ENCODE results near the gene SLC35E1.
"Not testable (repeated sequence)": the region's sequence is repeated elsewhere in the genome, so short reads cannot be mapped to it uniquely, and the experiment has no call there.

The SLC35E1 gene

DNA sequence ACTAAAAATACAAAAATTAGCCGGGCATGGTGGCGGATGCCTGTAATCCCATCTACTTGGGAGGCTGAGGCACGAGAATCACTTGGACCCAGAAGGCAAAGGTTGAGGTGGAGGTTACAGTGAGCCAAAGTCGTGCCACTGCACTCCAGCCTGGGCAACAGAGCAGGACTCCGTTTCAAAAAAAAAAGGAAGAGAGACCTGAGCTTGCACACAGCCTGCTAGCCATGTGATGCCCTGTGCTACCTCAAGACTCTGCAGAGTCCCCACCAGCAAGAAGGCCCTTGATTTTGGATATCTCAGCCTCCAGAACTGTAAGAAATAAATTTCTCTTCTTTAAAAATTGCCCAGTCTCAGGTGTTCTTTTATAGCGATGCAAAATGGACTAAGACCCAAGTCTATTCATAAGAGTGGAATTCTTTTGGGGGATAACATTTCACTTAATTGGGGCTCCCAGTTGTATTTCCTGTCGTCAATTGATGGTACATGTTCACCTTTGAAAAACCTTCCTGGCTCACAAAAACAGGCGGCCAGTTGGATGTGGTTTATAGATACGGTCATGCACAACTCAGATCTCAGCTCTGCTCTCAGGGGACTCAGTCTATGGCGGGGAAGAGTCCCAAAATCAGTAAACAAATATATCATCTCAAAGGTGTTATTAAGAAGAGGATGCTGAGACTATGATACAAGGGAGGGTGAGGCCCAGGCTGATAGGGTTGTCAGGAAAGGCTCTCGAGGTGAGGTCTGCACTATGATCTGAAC is 27.6 kb downstream of the SLC35E1 start:
- DNase-seq (ENCODE audit: low spot score) = no peak

DNA sequence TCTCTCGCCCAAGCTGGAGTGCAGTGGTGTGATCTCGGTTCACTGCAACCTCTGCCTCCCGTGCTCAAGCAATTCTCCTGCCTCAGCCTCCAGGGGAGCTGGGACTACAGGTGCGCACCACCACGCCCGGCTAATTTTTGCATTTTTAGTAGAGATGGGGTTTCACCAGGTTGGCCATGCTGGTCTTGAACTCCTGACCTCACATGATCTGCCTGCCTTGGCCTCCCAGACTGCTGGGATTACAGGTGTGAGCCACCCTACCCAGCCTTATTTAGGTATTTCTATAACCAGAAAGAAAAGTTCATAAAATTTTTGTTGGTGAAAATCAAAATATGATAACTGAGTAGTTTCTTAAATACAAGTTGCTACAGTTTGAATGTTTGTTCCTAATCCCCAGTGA is 28.5 kb downstream of the SLC35E1 start:
- DNase-seq (ENCODE audit: low spot score) = not testable (repeated sequence)

DNA sequence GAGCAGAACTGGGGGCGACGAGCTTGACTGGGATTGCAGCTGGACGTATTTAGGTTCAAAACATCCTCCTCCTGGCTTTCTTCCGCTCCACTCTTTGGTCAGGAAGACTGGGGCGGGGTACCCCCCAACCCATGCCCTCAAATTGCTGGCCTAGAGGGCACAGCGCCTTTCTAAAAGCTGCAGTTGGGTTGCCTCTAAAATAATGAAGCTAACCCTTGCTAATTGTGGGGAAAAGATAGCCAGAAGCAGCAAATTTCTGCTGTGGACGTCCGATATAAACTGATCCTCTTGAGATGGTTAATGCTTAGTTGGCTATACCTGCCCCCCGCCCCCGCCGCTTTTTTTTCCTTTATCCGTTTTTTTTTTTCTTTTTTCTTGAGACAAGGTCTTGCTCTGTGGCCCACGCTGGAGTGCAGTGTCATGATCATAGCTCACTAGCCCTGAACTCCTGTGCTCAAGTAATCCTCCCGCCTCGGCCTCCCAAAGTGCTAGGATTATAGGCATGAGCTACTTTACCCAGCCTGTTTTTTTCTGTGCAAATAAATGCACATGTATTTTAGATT is 29.2 kb downstream of the SLC35E1 start:
- no peak for DNase-seq (ENCODE audit: low spot score)

DNA sequence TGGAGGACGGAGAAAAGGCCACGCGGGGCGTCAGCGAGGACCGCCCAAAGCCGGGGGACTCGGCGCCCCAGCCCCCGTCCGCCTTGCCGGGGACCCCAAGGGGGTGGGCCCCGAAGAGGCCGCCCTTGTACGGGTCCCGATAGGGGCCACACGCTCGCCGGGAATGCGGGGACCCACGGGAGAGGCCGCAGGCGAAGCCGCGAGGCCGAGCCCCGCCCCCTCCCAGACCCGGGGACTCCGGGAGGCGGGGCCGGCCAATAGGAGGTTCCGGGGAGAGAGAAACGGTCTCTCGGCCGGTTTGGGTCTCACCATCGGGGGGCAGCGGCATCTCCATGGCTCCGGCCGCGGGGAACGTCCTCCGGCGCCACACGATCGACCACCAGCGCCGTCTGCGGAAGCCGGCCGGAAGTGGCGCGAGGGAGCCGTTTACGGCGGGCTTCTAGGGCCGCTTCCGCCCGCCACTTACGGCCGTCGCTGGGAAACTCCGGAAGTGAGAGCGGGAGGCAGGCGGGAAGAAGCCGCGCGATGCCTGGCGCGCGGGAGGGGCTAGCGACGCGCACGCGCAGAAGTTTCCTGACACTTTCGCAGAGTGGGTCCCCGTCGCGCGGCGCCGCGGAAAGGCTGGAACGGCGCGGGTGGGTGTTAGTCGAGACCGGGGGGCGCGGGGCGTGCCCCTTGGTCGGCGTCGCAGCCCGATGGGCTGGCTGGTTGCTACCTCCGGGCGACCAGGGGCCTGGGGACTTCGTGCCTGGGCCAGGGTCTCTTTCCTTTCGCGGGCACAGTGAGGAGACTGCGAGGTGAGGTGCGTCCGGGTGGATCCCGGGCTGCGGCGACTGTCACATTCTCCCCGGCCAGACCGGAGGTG is 29.9 kb downstream of the SLC35E1 start, which contains the start of gene CHERP:
CHERP (minus strand) TSS at position 393 of the 865 bp plus-strand sequence; CDS start at position 334, 59 bp downstream.
- DNase-seq (ENCODE audit: low spot score) = peak; percentile 94

DNA sequence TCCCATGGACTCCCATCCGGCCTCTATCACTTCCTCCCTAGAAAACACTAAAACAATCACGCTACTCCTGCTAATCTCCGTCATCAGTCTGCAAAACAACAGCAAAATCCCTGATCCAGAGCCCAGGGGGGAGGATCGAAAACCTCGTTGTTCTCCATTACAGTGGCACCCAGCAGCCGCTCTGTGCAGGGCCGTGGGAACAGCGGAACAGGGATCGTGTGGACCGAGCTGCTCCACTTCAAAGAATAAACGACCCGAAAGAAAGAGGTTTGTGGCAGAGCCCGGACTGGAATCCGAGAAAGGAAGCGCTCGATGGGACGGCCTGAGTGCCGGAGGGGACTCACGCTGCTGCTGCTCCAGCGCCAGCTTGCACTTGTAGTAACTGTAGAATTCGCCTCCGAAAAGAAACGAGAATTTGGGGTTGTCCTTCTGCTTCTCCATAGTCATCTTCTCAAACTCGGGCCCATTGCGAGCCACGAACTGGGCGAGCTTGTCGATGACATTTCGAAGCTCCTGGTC is 30.6 kb downstream of the SLC35E1 start:
- no peak for DNase-seq (ENCODE audit: low spot score)

DNA sequence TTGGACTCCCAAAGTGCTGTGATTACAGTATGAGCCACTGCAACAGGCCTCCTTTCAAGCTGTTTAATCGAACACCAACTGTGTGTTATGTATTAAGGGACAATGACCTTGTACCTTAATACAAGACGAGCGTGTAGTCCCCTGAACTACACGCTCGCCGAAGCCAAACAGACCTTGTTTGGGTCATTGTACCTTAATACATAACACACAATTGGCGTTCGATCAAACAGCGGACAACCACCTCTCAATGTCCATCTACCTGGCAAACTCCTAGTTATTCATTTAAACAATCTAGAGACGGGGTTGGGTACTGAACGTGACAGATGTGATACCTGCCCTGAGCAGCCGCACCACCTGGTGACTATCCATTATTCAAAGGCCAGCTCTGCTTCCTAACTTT is 31.3 kb downstream of the SLC35E1 start:
- no peak for DNase-seq (ENCODE audit: low spot score)

DNA sequence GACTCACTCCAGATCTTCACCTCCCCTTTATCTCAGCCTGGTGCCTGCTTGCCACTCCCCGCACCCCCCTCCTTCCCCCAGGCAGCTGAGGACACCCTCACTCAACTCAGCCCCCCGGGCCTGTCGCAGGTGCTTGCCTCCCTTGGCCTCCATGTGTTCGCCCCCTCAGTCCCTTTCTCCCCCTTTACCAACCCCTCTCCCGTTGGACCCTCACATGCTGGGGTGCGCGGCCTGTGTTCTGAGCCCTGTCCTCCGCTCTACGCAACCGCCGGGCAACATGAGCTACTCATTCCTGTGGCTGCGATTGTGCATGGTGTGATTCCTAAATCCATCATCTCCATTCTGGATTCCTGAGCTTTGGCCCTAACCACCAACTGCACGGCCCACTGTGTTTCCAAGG is 35.1 kb downstream of the SLC35E1 start:
- no peak for DNase-seq (ENCODE audit: low spot score)

DNA sequence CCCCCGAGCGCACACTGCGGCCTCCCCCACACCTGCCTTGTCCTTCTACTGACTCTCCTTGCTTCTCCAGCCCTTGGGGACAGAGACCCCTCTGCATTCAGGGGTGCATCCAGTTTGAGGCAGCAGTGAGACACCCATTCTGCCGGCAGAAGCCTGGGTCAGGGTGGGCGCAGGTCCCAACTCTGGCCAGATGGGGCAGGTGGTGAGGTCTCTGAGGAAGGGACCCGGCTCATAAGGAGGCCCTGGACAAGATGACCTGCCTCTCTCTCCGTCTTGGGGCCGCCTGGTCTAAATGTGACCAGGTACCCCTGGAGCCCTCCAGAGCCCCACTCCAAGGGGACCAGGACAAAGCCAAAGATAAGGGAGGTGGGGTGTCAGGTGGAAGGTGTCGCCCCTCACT is 36.1 kb downstream of the SLC35E1 start:
- DNase-seq (ENCODE audit: low spot score) = no peak

DNA sequence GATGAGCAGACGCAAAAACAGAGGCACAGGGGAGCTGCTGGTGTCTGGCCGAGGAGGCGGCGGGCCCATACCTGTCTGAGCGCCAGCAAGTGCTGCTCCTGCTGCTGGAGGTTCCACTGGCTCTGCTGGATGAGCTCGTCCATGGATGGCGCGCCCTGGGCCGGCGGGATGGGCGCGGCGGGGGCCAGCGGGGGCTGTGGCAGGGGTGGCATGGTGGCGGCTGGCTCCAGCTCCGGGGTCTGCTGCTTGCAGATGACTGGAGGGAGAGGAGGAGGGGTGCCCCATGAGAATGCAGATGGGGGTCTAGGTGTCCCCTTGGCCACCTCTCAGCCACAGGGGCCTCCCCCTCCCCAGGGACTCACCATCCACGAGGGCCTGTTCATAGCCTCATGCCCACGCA is 36.8 kb downstream of the SLC35E1 start:
- DNase-seq (ENCODE audit: low spot score) = no peak

DNA sequence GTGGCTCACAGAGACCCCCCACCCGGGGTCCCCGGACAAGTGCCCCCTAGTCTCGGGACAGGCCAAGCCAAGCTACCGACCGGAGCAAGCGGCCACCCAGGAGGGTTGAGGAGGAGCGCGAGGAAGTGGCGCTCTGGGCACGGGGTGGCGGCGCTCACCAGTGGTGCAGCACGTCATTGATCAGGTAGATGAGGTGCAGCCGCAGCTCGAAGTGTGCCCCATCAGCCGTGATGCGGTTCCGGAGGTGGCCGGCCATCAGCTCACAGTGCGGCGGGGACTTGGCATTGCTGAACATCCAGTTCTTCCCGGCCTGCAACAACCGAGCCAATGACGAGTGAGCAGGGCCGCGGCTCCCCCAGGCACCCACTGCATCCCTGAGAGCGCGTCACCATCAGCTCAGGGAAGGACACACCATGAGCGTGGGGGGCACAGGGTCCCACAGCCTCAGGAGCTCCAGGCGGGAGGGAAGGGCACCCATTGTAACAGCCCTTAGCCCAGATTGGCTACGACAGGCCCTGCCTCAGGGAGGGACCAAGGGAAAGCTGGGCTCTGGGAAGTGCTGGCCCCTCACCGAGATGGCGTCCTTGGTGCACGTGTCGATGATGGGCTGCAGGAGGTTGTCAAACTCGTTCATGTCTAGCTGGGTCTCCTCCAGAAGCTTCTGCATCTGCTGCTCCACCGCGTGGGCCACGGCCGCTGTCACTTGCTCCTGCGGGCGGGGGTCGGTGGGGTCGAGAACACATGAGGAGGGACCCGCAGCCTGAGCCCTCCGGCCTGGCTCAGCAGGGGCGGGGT is 39.6 kb downstream of the SLC35E1 start:
- DNase-seq (ENCODE audit: low spot score) = no peak

DNA sequence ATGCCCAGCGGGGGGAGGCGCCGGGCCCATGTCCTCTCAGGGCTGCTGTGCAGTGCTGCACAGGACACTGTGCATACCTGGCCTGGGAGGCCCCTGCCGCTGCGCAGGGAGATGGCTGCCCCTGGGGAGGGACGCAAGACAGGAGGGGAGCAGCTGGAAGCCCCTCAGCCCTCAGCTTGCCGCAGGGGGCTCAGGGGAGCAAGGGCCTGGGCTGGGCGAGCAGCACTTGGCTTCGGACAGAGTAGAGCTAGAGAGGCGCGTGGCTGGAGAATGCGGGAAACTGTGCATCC is 40.9 kb downstream of the SLC35E1 start:
- no peak for DNase-seq (ENCODE audit: low spot score)

DNA sequence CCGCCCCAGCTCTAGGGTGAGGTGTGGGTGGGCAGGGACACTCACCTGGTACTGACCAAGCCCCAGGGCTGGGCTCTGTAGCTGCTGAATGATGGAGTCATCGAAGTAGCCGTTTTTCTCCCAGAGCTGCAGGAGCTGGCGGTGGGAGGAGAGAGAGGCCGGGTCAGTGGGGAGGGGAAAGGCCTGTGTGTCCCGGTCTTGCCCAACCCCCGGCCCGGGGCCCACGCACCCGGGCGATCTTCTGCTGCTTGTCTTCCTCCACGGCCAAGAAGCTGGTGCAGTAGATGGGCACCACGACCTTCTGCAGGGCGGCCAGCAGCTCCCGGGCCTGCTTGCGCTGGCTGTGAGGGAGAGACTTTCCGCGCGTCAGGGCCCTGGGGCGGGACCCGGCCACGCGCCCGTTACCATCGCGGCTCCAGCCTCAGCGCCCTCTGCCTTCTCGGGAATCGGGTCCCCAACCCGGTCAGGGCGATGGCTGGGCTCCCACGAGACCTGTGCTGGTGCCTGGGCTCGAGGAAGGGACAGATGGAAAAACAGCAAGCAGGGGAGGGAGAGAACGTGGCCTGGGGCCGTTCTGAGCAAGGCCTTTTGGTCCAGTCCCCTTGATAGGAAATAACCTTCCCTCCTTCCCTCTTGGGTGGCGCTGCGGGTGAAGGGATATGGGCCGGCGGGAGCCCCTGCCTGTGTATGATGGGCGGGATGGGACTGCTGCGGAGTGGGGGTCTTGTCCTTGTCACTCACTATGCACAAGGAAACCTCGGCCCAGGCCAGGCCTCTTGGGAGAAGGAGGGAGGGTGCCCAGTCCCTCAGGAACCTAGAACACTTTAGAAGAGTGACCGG is 41.5 kb downstream of the SLC35E1 start:
- DNase-seq (ENCODE audit: low spot score) = no peak

DNA sequence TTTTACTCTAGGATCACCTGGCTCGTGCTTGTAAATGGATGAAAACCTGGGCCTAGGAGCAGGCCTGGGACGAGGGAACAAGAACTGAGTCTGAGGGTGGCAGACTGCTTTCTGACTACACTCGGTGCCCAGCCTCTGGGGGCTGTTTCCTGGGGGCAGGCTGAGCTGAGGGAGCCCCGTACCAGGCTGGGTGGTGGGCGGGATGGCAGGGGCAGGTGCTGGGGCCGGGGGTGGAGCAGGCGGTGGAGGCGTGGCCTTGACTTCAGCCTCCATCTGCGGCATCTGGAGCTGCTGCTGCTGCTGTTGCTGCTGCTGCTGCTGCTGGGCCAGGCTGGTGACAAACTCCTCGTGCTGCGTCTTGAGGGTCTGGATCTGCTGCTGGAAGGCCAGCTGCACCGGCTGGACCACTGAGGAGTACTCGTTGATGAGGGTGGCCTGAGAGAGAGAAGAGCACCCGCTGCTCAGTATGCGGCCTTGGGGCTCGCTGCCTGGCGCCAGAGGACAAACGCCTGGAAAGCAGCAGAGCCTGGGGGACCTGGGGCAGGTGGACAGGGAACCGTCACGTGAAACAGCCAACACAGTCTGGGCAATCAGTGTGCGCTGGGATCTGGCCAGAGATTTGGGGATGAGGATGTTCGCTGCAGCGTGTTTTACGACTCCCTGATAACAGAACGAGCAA is 42.6 kb downstream of the SLC35E1 start:
- no peak for DNase-seq (ENCODE audit: low spot score)

DNA sequence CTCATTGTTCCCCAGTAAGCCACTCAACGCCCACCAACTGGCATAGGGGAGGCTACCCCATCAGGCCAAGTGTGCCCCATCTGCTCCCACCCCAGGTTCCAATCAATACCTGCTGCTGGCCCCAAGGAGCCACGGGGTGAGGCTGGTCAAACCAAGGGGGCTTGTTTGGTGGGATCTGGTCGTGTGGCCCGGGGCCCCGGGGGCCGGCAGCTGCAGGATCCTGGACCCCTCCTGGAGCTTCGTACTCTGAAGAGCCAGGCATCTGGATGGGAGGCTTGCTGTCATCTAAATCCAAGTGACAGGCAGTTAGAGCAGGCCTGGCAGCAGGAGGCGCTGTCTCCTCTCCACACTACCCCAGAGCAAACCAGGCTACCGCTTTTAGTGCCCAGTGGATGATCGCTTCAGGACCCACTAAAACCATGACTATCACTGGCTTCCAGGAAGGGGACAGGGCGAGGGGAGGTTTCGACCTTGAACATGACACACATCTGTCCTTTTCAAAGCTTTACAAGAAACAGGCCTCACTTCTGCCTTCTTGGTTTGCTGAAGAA is 44.2 kb downstream of the SLC35E1 start:
- DNase-seq (ENCODE audit: low spot score) = peak; percentile 36

DNA sequence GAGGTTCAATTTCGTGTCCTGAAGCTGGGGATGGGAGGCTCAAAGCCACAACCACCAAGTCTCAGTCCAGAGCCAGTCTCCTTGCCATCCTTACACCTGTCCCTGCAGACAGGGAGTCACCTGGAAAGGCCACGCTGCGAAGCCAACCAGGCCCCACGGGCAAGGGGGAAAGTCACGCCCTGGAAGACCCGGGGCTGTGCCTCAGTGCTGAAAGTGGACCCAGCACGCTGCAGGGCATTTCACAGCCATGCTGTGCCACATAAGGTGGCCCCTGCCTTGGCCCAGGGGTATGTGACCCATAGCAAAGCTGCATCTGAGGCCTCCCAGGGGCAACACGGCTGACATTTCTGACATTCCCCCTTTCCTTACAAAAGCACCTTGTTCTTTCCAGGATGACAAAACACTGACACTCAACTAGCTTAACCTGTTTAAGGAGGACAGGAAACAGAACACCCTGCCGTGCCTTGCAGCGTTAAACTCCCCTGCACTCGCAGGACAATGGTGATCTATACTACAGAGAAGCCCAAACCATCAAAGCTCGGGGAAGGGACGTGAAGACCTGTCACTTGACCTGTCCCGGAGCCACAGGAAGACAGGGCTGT is 44.8 kb downstream of the SLC35E1 start:
- no peak for DNase-seq (ENCODE audit: low spot score)

DNA sequence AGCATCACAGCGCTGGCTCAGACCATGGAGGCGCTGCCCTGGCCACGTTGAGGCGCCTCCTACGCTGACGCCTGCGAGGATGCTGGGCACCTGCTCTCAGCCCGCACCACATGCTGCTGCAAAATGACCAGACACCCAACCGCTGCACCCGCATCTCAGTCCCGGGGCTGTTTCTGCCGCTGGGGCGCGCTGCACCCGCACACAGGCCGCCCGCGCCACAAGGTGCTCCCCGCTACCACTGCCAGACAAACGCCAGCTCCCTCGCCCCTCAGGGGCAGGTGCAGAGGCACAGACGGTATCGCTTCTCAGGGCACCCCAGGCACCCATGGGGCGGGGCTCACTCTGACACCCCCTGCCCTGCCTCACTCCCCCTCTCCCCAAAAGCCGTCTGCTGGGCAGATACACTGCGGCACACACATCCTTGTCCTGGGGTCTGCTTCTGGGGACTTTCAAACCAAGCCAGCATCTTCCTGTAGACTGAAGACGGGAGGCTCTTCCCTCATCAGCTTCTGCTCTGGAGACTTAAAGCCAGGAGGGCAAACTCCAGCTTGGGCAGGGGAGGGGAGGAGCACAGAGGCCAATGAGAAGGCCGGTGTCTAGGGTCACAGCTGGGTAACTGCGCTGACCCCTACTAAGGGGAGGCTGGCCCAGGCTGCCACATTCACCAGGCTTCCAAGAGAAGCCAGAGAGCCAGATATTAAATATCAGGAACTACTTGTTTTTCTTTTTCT is 46.3 kb downstream of the SLC35E1 start:
- DNase-seq (ENCODE audit: low spot score) = no peak

DNA sequence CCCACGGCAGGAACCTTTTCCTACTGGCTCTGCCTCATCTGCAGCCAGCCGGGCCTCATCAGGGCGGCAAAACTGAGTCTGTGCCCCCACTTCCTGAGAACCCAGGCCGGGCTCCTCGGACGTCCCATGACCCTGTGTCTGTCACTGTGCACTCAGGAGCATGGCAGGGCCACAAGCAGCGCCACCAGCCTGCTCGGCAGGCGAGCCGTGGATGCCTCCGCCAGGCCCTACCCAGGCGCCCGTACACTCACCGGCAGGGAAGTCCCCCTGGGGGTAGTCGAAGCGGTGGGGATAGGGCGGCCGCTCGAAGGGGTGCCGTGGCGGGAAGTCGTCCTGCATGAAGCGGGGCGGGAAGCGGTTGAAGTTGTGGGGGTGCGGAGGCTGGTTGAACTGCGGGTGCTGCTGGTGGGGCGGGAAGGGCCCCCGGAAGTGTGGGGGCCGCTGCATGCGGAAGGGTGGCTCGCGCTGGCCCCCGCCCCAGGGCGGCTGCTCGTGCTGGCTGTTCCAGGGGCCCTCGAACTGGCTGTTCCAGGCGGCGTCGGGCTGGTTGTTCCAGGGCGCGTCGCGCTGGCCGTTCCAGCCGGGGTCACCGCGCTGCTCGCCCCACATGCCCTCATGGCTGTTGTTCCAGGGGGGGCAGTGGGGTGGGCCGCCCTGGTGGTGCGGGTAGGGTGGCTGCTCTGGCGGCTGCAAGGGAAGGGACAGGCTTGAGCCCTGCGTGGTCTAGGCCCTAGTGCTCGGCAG is 47.1 kb downstream of the SLC35E1 start:
- DNase-seq (ENCODE audit: low spot score) = no peak
